MM.1S (cell line): Measurements from ENCODE around the gene OR2A5.

Source experiments
- EZH2 ChIP-seq: fragments of 300-600 bp; sonication (generic); optimal IDR thresholded peaks from 2 replicates; pipeline ENCODE3; 2017; ENCODE audit warnings: low read depth, mild to moderate bottlenecking, antibody characterized with exemption, low read length, mixed read lengths
- TF ChIP-seq, protein P1 (sequence below): fragments of 300-600 bp; sonication (generic); IDR thresholded peaks from 2 replicates; pipeline ENCODE4 v1.5.1; 2016; ENCODE audit warnings: antibody characterized with exemption, low read length, mixed read lengths

DNA sequence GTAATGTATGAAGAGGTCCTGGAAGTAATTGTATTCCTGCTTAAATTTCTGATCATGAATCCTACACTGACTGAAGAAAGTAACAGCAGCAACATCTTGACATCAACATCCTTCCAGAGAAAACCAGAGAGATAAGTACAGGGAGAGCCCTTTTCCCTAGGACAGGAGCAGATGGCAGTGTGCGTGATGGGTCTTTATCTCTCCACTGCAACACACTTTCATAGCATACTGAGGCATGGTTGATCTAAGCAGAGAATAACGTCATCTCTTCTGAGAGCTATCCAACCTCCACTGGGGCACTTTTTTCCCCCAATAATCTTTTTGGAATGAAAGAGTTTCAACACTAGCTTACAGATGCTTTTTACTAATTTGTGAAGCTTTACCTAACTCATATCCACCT, 21.2 kb downstream of the OR2A5 start:
- TF ChIP-seq, protein P1, sequence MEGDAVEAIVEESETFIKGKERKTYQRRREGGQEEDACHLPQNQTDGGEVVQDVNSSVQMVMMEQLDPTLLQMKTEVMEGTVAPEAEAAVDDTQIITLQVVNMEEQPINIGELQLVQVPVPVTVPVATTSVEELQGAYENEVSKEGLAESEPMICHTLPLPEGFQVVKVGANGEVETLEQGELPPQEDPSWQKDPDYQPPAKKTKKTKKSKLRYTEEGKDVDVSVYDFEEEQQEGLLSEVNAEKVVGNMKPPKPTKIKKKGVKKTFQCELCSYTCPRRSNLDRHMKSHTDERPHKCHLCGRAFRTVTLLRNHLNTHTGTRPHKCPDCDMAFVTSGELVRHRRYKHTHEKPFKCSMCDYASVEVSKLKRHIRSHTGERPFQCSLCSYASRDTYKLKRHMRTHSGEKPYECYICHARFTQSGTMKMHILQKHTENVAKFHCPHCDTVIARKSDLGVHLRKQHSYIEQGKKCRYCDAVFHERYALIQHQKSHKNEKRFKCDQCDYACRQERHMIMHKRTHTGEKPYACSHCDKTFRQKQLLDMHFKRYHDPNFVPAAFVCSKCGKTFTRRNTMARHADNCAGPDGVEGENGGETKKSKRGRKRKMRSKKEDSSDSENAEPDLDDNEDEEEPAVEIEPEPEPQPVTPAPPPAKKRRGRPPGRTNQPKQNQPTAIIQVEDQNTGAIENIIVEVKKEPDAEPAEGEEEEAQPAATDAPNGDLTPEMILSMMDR = no peak
- TF ChIP-seq EZH2 = no peak
